OCI-LY7 (cell line): Measurements from ENCODE around the gene IFITM2.

Source experiments
- EZH2phosphoT487 ChIP-seq: fragments of 200-600 bp; sonication (generic); IDR thresholded peaks from 2 replicates; pipeline ENCODE4 v1.6.1; 2018; ENCODE audit warnings: low read depth, borderline replicate concordance, mild to moderate bottlenecking, mixed run types, antibody characterized with exemption, low read length, moderate library complexity, mixed read lengths
- TF ChIP-seq, protein P1 (sequence below): fragments of 200-600 bp; sonication (generic); conservative IDR thresholded peaks from 2 replicates; pipeline ENCODE4 v1.5.1; 2014; ENCODE audit warnings: mild to moderate bottlenecking, antibody characterized with exemption, low read length, moderate library complexity, mixed read lengths

DNA sequence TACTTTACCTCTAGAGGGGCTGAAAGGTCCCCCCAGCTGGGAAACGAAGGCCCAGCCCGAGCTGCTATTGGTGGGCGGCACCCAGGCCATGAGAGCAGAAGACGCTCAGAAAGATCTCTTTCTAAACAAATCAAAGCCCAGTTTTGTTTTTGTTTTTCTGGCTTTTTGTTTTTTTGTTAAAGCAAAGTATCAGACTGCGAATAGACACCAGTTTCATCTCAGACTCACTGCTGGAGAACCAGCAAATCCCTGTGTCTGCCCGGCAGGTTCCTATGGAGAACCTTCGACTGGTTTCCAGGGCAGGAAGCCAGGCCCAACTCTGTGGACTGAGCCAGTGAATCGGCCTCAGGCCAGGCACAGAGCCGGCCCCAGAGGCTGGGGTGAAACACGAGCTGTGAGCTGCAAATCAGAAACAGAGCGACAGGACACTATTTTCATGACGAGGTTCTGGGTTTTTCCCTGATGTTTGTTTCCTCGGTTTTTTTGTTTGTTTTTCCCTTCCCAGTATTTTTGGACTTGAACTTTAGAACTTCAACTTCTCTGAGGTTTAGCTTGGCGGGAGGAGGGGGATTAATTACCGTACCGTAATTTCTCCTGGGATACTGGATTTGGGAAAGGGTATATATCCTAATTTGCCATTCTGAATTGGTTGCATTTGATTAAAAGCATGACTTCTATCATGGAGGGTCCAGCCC lies 45.7 kb downstream of the IFITM2 start:
- TF ChIP-seq, protein P1, sequence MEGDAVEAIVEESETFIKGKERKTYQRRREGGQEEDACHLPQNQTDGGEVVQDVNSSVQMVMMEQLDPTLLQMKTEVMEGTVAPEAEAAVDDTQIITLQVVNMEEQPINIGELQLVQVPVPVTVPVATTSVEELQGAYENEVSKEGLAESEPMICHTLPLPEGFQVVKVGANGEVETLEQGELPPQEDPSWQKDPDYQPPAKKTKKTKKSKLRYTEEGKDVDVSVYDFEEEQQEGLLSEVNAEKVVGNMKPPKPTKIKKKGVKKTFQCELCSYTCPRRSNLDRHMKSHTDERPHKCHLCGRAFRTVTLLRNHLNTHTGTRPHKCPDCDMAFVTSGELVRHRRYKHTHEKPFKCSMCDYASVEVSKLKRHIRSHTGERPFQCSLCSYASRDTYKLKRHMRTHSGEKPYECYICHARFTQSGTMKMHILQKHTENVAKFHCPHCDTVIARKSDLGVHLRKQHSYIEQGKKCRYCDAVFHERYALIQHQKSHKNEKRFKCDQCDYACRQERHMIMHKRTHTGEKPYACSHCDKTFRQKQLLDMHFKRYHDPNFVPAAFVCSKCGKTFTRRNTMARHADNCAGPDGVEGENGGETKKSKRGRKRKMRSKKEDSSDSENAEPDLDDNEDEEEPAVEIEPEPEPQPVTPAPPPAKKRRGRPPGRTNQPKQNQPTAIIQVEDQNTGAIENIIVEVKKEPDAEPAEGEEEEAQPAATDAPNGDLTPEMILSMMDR = no peak
- no peak for TF ChIP-seq EZH2phosphoT487
